Measurements from ENCODE around the gene TMC6. TPM values are rescaled to one million over a fixed set of nuclear protein-coding genes. Genes with fewer than 3 reads are reported as not detected.

TMC6 gene
- total RNA-seq, 1 experiment from 2014 or later: 22.9 TPM

- Histone ChIP-seq H3K9me3 (ENCODE audit: low read depth, low read length, poor library complexity, severe bottlenecking) (no peaks in the 10 kb centered on the region), H3K4me3 (ENCODE audit: low read depth, low read length, poor library complexity, severe bottlenecking) (no peak overlapping the region), H3K4me1 (ENCODE audit: insufficient read depth, low read length, poor library complexity, severe bottlenecking) (peaks cover 9% of the 10 kb centered on the region), H3K36me3 (ENCODE audit: insufficient read depth, low read length, poor library complexity, severe bottlenecking) (no peaks in the 10 kb centered on the region), H3K27me3 (replicated peaks; ENCODE audit: insufficient read depth, low read depth, low read length, poor library complexity) (no peaks in the 10 kb centered on the region), H3K27ac (ENCODE audit: low read depth, low read length, poor library complexity, severe bottlenecking) (no peak overlapping the region)
- CTCF ChIA-PET: no interaction called here
- no peak for DNase-seq (ENCODE audit: low spot score)
- TF ChIP-seq CTCF (conservative IDR thresholded peaks at IDR 0.05; ENCODE audit: low read depth, low read length): peak; percentile 68
- TF ChIP-seq EZH2 (IDR thresholded peaks at IDR 0.05; ENCODE audit: borderline replicate concordance, low read depth, low read length, poor library complexity, severe bottlenecking): no peak
- intact Hi-C loops (cut with micrococcal nuclease; ENCODE audit: unreplicated experiment): no loop called here
- BruUV-seq (replicated peaks): no TSS peak
- POLR2A ChIA-PET (ENCODE audit: low non-redundant PET): no interaction called here
These were observed 9.0 kb upstream of the TMC6 start for GRCh38 chr17:78137392-78138203.

- DNase-seq (ENCODE audit: low spot score): no peak
- Histone ChIP-seq H3K4me1 (ENCODE audit: insufficient read depth, low read length, poor library complexity, severe bottlenecking) (peaks cover 20% of the 10 kb centered on the region), H3K4me3 (ENCODE audit: low read depth, low read length, poor library complexity, severe bottlenecking) (no peak overlapping the region), H3K9me3 (ENCODE audit: low read depth, low read length, poor library complexity, severe bottlenecking) (no peaks in the 10 kb centered on the region), H3K27me3 (replicated peaks; ENCODE audit: insufficient read depth, low read depth, low read length, poor library complexity) (no peaks in the 10 kb centered on the region), H3K36me3 (ENCODE audit: insufficient read depth, low read length, poor library complexity, severe bottlenecking) (no peaks in the 10 kb centered on the region), H3K27ac (ENCODE audit: low read depth, low read length, poor library complexity, severe bottlenecking) (no peak overlapping the region)
- ChIA-PET POLR2A (ENCODE audit: low non-redundant PET) (interaction anchor here (1.5 kb wide), 1 partner anchor 178 kb away, joined by 5 read pairs; the partner anchor contains the start of gene TNRC6C), CTCF (interaction anchor here (0.6 kb wide), 1 partner anchor 23 kb away, joined by 3 read pairs; no protein-coding TSS in a partner anchor)
- BruUV-seq (replicated peaks): no TSS peak
- TF ChIP-seq CTCF (conservative IDR thresholded peaks at IDR 0.05; ENCODE audit: low read depth, low read length) (no peak), EZH2 (IDR thresholded peaks at IDR 0.05; ENCODE audit: borderline replicate concordance, low read depth, low read length, poor library complexity, severe bottlenecking) (no peak)
- intact Hi-C loops (cut with micrococcal nuclease; ENCODE audit: unreplicated experiment): no loop called here
These were observed 7.4 kb upstream of the TMC6 start for GRCh38 chr17:78135858-78136500.

- H3K4me1 ChIP-seq (ENCODE audit: insufficient read depth, low read length, poor library complexity, severe bottlenecking): peaks cover 20% of the 10 kb centered on the region
- H3K36me3 ChIP-seq (ENCODE audit: insufficient read depth, low read length, poor library complexity, severe bottlenecking): no peaks in the 10 kb centered on the region
- intact Hi-C loops (cut with micrococcal nuclease; ENCODE audit: unreplicated experiment): no loop called here
- BruUV-seq (replicated peaks): no TSS peak
- POLR2A ChIA-PET (ENCODE audit: low non-redundant PET): interaction anchor here (1.5 kb wide), 1 partner anchor 177 kb away, joined by 5 read pairs; the partner anchor contains the start of gene TNRC6C
- H3K9me3 ChIP-seq (ENCODE audit: low read depth, low read length, poor library complexity, severe bottlenecking): no peaks in the 10 kb centered on the region
- CTCF ChIA-PET: interaction anchor here (0.6 kb wide), 1 partner anchor 443 kb away, joined by 7 read pairs; no protein-coding TSS in a partner anchor
- TF ChIP-seq EZH2 (IDR thresholded peaks at IDR 0.05; ENCODE audit: borderline replicate concordance, low read depth, low read length, poor library complexity, severe bottlenecking) (no peak), CTCF (conservative IDR thresholded peaks at IDR 0.05; ENCODE audit: low read depth, low read length) (no peak)
- no peak overlapping the region for H3K4me3 ChIP-seq (ENCODE audit: low read depth, low read length, poor library complexity, severe bottlenecking)
- DNase-seq (ENCODE audit: low spot score): no peak
- H3K27me3 ChIP-seq (replicated peaks; ENCODE audit: insufficient read depth, low read depth, low read length, poor library complexity): no peaks in the 10 kb centered on the region
- H3K27ac ChIP-seq (ENCODE audit: low read depth, low read length, poor library complexity, severe bottlenecking): no peak overlapping the region
These were observed 6.4 kb upstream of the TMC6 start for GRCh38 chr17:78134899-78135385.
